K562 (cell line): ENCODE data around the gene INTS12. TPM values are rescaled to one million over a fixed set of nuclear protein-coding genes. Genes with fewer than 3 reads are reported as not detected.

ENCODE experiments used
- ATAC-seq: fragments of 200-7000 bp; cut with Tn5 transposase; 3 replicates; pipeline ENCODE4 v1.9.1; 2020; ENCODE audit warnings: moderate library complexity
- BruUV-seq: library from RNA; stranded (reverse); fragments of 400-500 nt; replicated peaks from 2 replicates; lab custom pipeline; 2021; lab: Mats Ljungman, UMichigan
- CTCF ChIA-PET: fragments of 300-600 bp; formaldehyde crosslinking; extraction: SDS; loops from one replicate; lab custom pipeline; 2021; ENCODE audit warnings: low intra/inter-chr PET ratio; lab: Yijun Ruan, JAX
- POLR2A ChIA-PET: fragments of 300-600, 350-650 bp; sonication (Branson Sonifier 250); formaldehyde crosslinking; extraction: SDS; loops from one replicate; lab custom pipeline; 2021; ENCODE audit warnings: antibody characterized with exemption, inconsistent platforms; lab: Yijun Ruan, JAX
- DNase-seq, 4 experiments: peaks; one replicate each; pipeline versions ENCODE4 v3.0.0 to v3.0.0-alpha.2; 2011 to 2018; ENCODE audit warnings: low spot score in 3 of 4, mixed read lengths in 3 of 4; ENCODE audit errors: extremely low read depth in 1 of 4
- FAIRE-seq: peaks from 2 replicates; lab custom pipeline; 2011; peaks lifted over from hg19 to GRCh38; lab: Jason Lieb, UNC
- H2AFZ ChIP-seq: 2 replicates; pipeline ENCODE4 v1.6.0; 2011; ENCODE audit warnings: low read depth, low read length, control low read depth, inconsistent platforms
- H3K27ac ChIP-seq: fragments of 200-600 bp; 3 replicates; pipeline ENCODE4 v1.8.0; 2011; ENCODE audit warnings: low read depth, mild to moderate bottlenecking, control low read depth, inconsistent platforms, low read length, moderate library complexity, mixed read lengths; ENCODE audit errors: extremely low read depth
- H3K27me3 ChIP-seq, 2 experiments: fragments of 300-600 bp in 1 of 2; 2 replicates in 1 of 2; 3 replicates in 1 of 2; pipeline versions ENCODE4 v1.6.0 to v1.8.0; 2011; ENCODE audit warnings: inconsistent platforms in 2 of 2, low read length in 2 of 2, mild to moderate bottlenecking in 1 of 2, mixed read lengths in 1 of 2, moderate library complexity in 1 of 2; ENCODE audit not compliant: control insufficient read depth in 2 of 2, insufficient read depth in 2 of 2
- H3K36me3 ChIP-seq: fragments of 300-600 bp; 3 replicates; pipeline ENCODE4 v1.8.0; 2011; ENCODE audit warnings: mild to moderate bottlenecking, low read length, inconsistent platforms; ENCODE audit not compliant: control insufficient read depth, insufficient read depth
- H3K4me1 ChIP-seq, 2 experiments: fragments of 200-600 bp in 1 of 2; replicated peaks in 1 of 2; 2 replicates in 1 of 2; 3 replicates in 1 of 2; pipeline versions ENCODE4 v1.5.1 to v1.8.0; 2011; ENCODE audit warnings: inconsistent platforms in 2 of 2, low read length in 2 of 2, mild to moderate bottlenecking in 1 of 2, mixed read lengths in 1 of 2, moderate library complexity in 1 of 2; ENCODE audit not compliant: control insufficient read depth in 2 of 2, insufficient read depth in 2 of 2
- H3K4me2 ChIP-seq: 2 replicates; pipeline ENCODE4 v1.6.1; 2011; ENCODE audit warnings: low read length, control low read depth, inconsistent platforms, mixed read lengths; ENCODE audit not compliant: insufficient read depth
- H3K4me3 ChIP-seq: fragments of 200-600 bp; sonication (generic), shearing (Covaris generic); 2 replicates; pipeline ENCODE4 v1.5.1; 2016; ENCODE audit warnings: control low read depth, inconsistent platforms
- H3K79me2 ChIP-seq: fragments of 200-600 bp; 3 replicates; pipeline ENCODE4 v1.8.0; 2011; ENCODE audit warnings: low read length, inconsistent platforms; ENCODE audit not compliant: control insufficient read depth, insufficient read depth
- H3K9ac ChIP-seq, 2 experiments: 2 replicates each; pipeline versions ENCODE4 v1.6.0 to v1.6.1; 2011; ENCODE audit warnings: low read depth in 2 of 2, low read length in 2 of 2, control low read depth in 1 of 2, inconsistent platforms in 1 of 2, mild to moderate bottlenecking in 1 of 2, mixed read lengths in 1 of 2; ENCODE audit not compliant: insufficient read depth in 1 of 2
- H3K9me1 ChIP-seq: one replicate; pipeline ENCODE4 v1.6.0; 2011; ENCODE audit warnings: inconsistent platforms, mild to moderate bottlenecking, low read length, moderate library complexity; ENCODE audit not compliant: control insufficient read depth, insufficient read depth
- H3K9me3 ChIP-seq: replicated peaks from 2 replicates; pipeline ENCODE4 v1.5.1; 2011; ENCODE audit warnings: low read depth, low read length, inconsistent platforms; ENCODE audit not compliant: control insufficient read depth, insufficient read depth
- H4K20me1 ChIP-seq: replicated peaks from 2 replicates; pipeline ENCODE4 v1.6.1; 2011; ENCODE audit warnings: low read length, inconsistent platforms, mixed read lengths; ENCODE audit not compliant: control insufficient read depth, insufficient read depth
- ADNP ChIP-seq: fragments of 200-800 bp; sonication (Bioruptor generic); IDR thresholded peaks from 2 replicates; pipeline ENCODE4 v1.6.1; 2016; ENCODE audit warnings: missing genetic modification characterization, missing compliant biosample characterization
- BACH1 ChIP-seq: fragments of 200-800 bp; sonication (Bioruptor generic); IDR thresholded peaks from 2 replicates; pipeline ENCODE4 v1.6.1; 2016; ENCODE audit warnings: missing genetic modification characterization, missing compliant biosample characterization
- BRD9 ChIP-seq: fragments of 450-650 bp; IDR thresholded peaks from 2 replicates; pipeline ENCODE4 v1.6.1; 2018; ENCODE audit warnings: low read depth; ENCODE audit not compliant: partially characterized antibody
- DPF2 ChIP-seq: fragments of 450-650 bp; IDR thresholded peaks from 2 replicates; pipeline ENCODE4 v1.6.1; 2016
- RAD21 ChIP-seq, 2 experiments: fragments of 250-450 bp in 1 of 2; fragments of 450-650 bp in 1 of 2; sonication (Bioruptor Pico) in 1 of 2; formaldehyde crosslinking in 1 of 2; IDR thresholded peaks in 1 of 2; conservative IDR thresholded peaks in 1 of 2; 2 replicates each; pipeline versions ENCODE4 v1.4.0 to v1.8.0; 2020 to 2022; ENCODE audit warnings: mild to moderate bottlenecking in 2 of 2, moderate library complexity in 1 of 2
- ZNF197 ChIP-seq: fragments of 200-800 bp; sonication (Bioruptor generic); IDR thresholded peaks from 2 replicates; pipeline ENCODE4 v1.6.1; 2016; ENCODE audit warnings: low read depth, missing genetic modification characterization, missing compliant biosample characterization
- ZNF766 ChIP-seq: fragments of 200-800 bp; sonication (Bioruptor generic); conservative IDR thresholded peaks from 2 replicates; pipeline ENCODE4 v1.6.1; 2016; ENCODE audit warnings: missing genetic modification characterization, missing compliant biosample characterization
- WGBS: fragments of 100-300 bp; shearing (Covaris generic); methylation state at CpG from one replicate; pipeline ENCODE4 v1.1.6; 2016; ENCODE audit warnings: low coverage, mixed read lengths; ENCODE audit not compliant: insufficient coverage; ENCODE audit errors: missing lambda C conversion rate; 5-methylcytosine and 5-hydroxymethylcytosine counted together
- in situ Hi-C: fragments of 300-500 bp; cut with MboI; formaldehyde crosslinking; loops from 4 replicates; pipeline ENCODE4 v1.15.0; 2018; ENCODE audit warnings: inconsistent platforms, mixed read lengths
- intact Hi-C: fragments of 100-400 bp; cut with micrococcal nuclease; formaldehyde crosslinking; loops from 2 replicates; pipeline ENCODE4 v1.14.2; 2022
- polyA plus RNA-seq, 8 experiments: library from polyadenylated mRNA; depleted of rRNA in 4 of 8; stranded (reverse) in 5 of 8; unstranded in 3 of 8; fragments of >200 nt; fragmentation: Nextera tagmentation in 2 of 8; fragmentation: Illumina TruSeq in 1 of 8; extraction: Ambion mirVana in 2 of 8; extraction: Trizol in 1 of 8; gene quantifications; 2 replicates each; pipeline versions ENCODE4 v1.2.1 to v1.2.3, GENCODE V29; 2011 to 2014; ENCODE audit warnings: inconsistent platforms in 1 of 8, missing spikeins in 1 of 8
- total RNA-seq, 7 experiments: library from RNA; depleted of rRNA in 6 of 7; stranded (reverse); fragments of >200 nt in 6 of 7; fragmentation: Illumina TruSeq in 2 of 7; extraction: Trizol in 2 of 7; gene quantifications; 2 replicates each; pipeline versions ENCODE4 v1.2.1 to v1.2.3, GENCODE V29; 2011 to 2021; ENCODE audit warnings: low replicate concordance in 1 of 7
- TF ChIP-seq, protein P1 (sequence below): fragments of 450-650 bp; IDR thresholded peaks from 2 replicates; pipeline ENCODE4 v1.7.1; 2018; ENCODE audit warnings: mild to moderate bottlenecking, low read depth; ENCODE audit not compliant: partially characterized antibody
- TF ChIP-seq, protein P2 (sequence below), 2 experiments: fragments of 450-650 bp; IDR thresholded peaks; 2 replicates each; pipeline ENCODE4 v1.6.1; 2016; ENCODE audit warnings: mild to moderate bottlenecking in 2 of 2, borderline replicate concordance in 1 of 2, low read depth in 1 of 2, moderate library complexity in 1 of 2
- TF ChIP-seq, protein P3 (sequence below): fragments of 250-450 bp; sonication (Bioruptor Pico); IDR thresholded peaks from 2 replicates; pipeline ENCODE4 v1.4.0; 2020; ENCODE audit warnings: borderline replicate concordance

INTS12 gene
- total and polyA plus RNA-seq, 9 of the 15 experiments (the other 6 are each of a cell fraction or from before 2014, with no cell fraction given): 24.5 to 82.9 (median 41.2) TPM

DNA sequence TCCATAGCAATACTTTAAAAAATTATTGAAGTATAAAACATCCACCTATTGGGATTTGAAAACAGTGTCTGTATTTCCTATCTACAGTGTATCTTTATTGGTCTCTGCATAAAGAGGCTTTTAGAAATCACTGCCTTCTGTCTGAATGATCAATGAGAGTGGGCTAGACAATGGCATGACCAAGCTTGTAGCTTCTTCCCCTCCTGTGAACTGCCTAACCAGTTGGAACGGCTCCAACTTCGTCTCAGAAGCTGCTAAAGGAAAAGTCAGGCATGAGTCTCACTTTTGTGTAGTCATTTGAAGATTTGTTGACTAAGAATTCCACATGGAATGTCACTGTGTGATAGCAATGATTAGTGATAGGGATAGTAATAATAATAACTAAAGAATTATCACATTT, 64.2 kb downstream of the INTS12 start:
- no peaks in the 10 kb centered on the region for H3K4me1 ChIP-seq
- no peaks in the 10 kb centered on the region for H3K9me1 ChIP-seq
- no peaks in the 10 kb centered on the region for H3K9me3 ChIP-seq
- H3K9ac ChIP-seq: no peak overlapping the region
- ATAC-seq (no peak), DNase-seq (no peak), FAIRE-seq (no peak)
- no peaks in the 10 kb centered on the region for H3K27me3 ChIP-seq
- no TSS peak for BruUV-seq
- 0% methylated on average over 2 of the region's 2 CpGs for WGBS
- intact Hi-C loops: no loop called here
- H3K4me2 ChIP-seq: no peak overlapping the region
- H3K79me2 ChIP-seq: no peaks in the 10 kb centered on the region
- H3K4me3 ChIP-seq: no peak overlapping the region
- H3K27ac ChIP-seq: no peak overlapping the region
- ChIA-PET POLR2A (no interaction called here), CTCF (no interaction called here)
- no peaks in the 10 kb centered on the region for H3K36me3 ChIP-seq
- H4K20me1 ChIP-seq: no peaks in the 10 kb centered on the region
- in situ Hi-C loops: no loop called here
- no peak overlapping the region for H2AFZ ChIP-seq
- TF ChIP-seq, protein P1, sequence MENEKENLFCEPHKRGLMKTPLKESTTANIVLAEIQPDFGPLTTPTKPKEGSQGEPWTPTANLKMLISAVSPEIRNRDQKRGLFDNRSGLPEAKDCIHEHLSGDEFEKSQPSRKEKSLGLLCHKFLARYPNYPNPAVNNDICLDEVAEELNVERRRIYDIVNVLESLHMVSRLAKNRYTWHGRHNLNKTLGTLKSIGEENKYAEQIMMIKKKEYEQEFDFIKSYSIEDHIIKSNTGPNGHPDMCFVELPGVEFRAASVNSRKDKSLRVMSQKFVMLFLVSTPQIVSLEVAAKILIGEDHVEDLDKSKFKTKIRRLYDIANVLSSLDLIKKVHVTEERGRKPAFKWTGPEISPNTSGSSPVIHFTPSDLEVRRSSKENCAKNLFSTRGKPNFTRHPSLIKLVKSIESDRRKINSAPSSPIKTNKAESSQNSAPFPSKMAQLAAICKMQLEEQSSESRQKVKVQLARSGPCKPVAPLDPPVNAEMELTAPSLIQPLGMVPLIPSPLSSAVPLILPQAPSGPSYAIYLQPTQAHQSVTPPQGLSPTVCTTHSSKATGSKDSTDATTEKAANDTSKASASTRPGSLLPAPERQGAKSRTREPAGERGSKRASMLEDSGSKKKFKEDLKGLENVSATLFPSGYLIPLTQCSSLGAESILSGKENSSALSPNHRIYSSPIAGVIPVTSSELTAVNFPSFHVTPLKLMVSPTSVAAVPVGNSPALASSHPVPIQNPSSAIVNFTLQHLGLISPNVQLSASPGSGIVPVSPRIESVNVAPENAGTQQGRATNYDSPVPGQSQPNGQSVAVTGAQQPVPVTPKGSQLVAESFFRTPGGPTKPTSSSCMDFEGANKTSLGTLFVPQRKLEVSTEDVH: no peak
- TF ChIP-seq ADNP (tag) (no peak), RAD21 (CRISPR knock-in tag; conservative IDR thresholded peaks at IDR 0.05 in 1 of 2, IDR thresholded peaks at IDR 0.05 in 1 of 2) (no peak), BACH1 (no peak), BRD9 (no peak), ZNF766 (CRISPR knock-in tag) (no peak), DPF2 (no peak), ZNF197 (CRISPR knock-in tag) (no peak)
- TF ChIP-seq, protein P2, sequence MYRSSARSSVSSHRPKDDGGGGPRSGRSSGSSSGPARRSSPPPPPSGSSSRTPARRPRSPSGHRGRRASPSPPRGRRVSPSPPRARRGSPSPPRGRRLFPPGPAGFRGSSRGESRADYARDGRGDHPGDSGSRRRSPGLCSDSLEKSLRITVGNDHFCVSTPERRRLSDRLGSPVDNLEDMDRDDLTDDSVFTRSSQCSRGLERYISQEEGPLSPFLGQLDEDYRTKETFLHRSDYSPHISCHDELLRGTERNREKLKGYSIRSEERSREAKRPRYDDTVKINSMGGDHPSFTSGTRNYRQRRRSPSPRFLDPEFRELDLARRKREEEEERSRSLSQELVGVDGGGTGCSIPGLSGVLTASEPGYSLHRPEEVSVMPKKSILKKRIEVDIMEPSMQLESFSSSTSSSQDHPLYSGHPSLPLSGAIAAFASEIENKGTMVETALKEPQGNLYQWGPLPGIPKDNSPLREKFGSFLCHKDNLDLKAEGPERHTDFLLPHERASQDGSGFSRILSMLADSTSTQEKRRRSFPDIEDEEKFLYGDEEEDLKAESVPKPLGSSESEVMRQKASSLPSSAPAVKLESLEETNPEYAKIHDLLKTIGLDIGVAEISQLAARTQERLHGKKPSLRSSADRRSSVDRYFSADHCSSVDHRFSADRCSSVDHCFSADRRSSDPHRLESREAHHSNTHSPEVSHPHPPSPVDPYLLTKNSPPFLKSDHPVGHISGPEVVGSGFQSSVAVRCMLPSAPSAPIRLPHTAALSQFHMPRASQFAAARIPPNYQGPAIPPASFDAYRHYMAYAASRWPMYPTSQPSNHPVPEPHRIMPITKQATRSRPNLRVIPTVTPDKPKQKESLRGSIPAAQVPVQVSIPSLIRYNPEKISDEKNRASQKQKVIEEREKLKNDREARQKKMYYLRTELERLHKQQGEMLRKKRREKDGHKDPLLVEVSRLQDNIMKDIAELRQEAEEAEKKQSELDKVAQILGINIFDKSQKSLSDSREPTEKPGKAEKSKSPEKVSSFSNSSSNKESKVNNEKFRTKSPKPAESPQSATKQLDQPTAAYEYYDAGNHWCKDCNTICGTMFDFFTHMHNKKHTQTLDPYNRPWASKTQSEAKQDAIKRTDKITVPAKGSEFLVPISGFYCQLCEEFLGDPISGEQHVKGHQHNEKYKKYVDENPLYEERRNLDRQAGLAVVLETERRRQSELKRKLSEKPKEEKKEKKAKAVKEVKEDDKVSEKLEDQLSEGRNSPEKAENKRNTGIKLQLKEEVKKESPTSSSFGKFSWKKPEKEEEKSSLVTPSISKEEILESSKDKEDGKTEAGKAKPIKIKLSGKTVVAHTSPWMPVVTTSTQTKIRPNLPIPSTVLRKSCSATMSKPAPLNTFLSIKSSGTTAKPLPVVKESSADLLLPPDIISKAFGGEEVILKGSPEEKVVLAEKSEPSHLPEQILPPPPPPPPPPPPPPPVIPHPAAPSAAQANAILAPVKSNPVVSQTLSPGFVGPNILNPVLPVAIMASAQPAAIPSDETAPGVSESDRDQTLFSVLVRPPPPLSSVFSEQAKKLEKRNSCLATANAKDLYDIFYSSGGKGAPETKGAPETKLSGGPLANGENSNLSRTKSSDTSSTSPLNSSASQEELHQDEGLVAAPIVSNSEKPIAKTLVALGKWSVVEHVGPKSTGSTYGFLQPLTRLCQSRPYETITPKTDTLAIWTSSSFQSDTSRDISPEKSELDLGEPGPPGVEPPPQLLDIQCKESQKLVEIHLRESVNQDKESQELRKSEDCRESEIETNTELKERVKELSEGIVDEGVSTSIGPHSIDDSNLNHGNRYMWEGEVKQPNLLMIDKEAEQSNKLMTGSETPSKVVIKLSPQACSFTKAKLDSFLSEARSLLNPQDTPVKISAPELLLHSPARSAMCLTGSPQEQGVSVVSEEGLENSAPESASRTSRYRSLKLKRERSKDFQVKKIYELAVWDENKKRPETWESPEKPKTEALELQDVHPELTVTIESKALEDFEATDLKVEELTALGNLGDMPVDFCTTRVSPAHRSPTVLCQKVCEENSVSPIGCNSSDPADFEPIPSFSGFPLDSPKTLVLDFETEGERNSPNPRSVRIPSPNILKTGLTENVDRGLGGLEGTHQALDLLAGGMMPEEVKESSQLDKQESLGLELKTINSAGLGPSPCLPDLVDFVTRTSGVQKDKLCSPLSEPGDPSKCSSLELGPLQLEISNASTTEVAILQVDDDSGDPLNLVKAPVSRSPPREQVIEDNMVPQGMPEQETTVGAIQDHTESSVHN (IDR thresholded peaks at IDR 0.05; ENCODE audit: borderline replicate concordance in 1 of 2, low read depth in 1 of 2): no peak
- TF ChIP-seq, protein P3, sequence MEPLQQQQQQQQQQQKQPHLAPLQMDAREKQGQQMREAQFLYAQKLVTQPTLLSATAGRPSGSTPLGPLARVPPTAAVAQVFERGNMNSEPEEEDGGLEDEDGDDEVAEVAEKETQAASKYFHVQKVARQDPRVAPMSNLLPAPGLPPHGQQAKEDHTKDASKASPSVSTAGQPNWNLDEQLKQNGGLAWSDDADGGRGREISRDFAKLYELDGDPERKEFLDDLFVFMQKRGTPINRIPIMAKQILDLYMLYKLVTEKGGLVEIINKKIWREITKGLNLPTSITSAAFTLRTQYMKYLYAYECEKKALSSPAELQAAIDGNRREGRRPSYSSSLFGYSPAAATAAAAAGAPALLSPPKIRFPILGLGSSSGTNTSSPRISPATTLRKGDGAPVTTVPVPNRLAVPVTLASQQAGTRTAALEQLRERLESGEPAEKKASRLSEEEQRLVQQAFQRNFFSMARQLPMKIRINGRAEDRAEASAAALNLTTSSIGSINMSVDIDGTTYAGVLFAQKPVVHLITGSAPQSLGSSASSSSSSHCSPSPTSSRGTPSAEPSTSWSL (CRISPR knock-in tag): no peak
